ENCODE data around the gene ALMS1.

- no peak for TF ChIP-seq CTCF (IDR thresholded peaks at IDR 0.05)
- no peak for TF ChIP-seq POLR2A (IDR thresholded peaks at IDR 0.05)
These were observed 65.8 kb downstream of the ALMS1 start for GRCh38 chr2:73451263-73451972.
